HEK293 (cell line): ENCODE data around the gene GPLD1.
"Not testable (repeated sequence)": the region's sequence is repeated elsewhere in the genome, so short reads cannot be mapped to it uniquely, and the experiment has no call there.

ENCODE experiments used
- CTCF ChIA-PET: fragments of 350-600 bp; formaldehyde crosslinking; extraction: SDS; loops from one replicate; lab custom pipeline; 2021; ENCODE audit warnings: antibody characterized with exemption; lab: Yijun Ruan, JAX
- POLR2A ChIA-PET: fragments of 300-600 bp; formaldehyde crosslinking; extraction: SDS; loops from one replicate; lab custom pipeline; 2020; ENCODE audit warnings: antibody characterized with exemption, inconsistent platforms; lab: Yijun Ruan, JAX
- H3K27ac ChIP-seq: fragments of 200-500 bp; sonication (Bioruptor generic); 2 replicates; pipeline ENCODE4 v1.5.1; 2014; ENCODE audit warnings: low read depth, low read length, control low read depth, inconsistent platforms; ENCODE audit errors: extremely low read depth
- H3K36me3 ChIP-seq, 2 experiments: fragments of 200-500 bp in 1 of 2; sonication (Bioruptor generic) in 1 of 2; 1 replicate in 1 of 2; 2 replicates in 1 of 2; pipeline ENCODE4 v1.5.1; 2014 to 2017; ENCODE audit warnings: inconsistent platforms in 2 of 2, low read length in 2 of 2; ENCODE audit not compliant: control insufficient read depth in 2 of 2, insufficient read depth in 1 of 2
- H3K4me1 ChIP-seq: fragments of 200-500 bp; sonication (Bioruptor generic); 2 replicates; pipeline ENCODE4 v1.5.1; 2014; ENCODE audit warnings: mild to moderate bottlenecking, low read length, inconsistent platforms; ENCODE audit not compliant: control insufficient read depth, insufficient read depth
- H3K4me3 ChIP-seq: 2 replicates; pipeline ENCODE4 v1.5.1; 2011; ENCODE audit warnings: low read depth, mild to moderate bottlenecking, control low read depth, low read length, moderate library complexity
- H3K9me3 ChIP-seq: fragments of 200-500 bp; sonication (Bioruptor generic); 2 replicates; pipeline ENCODE4 v1.5.1; 2014; ENCODE audit warnings: low read depth, low read length, inconsistent platforms; ENCODE audit not compliant: control insufficient read depth, insufficient read depth
- BCL11A ChIP-seq: fragments of 450-650 bp; formaldehyde crosslinking; IDR thresholded peaks from 2 replicates; pipeline ENCODE4 v1.5.1; 2016; ENCODE audit warnings: low read depth, missing biosample characterization, missing genetic modification characterization
- INSM2 ChIP-seq: fragments of 450-650 bp; formaldehyde crosslinking; IDR thresholded peaks from 2 replicates; pipeline ENCODE4 v1.5.1; 2016; ENCODE audit warnings: missing biosample characterization, missing genetic modification characterization
- MYNN ChIP-seq: fragments of 450-650 bp; formaldehyde crosslinking; IDR thresholded peaks from 2 replicates; pipeline ENCODE4 v1.5.1; 2016; ENCODE audit warnings: missing biosample characterization, missing genetic modification characterization, borderline replicate concordance
- MZF1 ChIP-seq: fragments of 450-650 bp; formaldehyde crosslinking; IDR thresholded peaks from 2 replicates; pipeline ENCODE4 v1.5.1; 2017; ENCODE audit warnings: missing biosample characterization, missing genetic modification characterization, borderline replicate concordance
- PRDM10 ChIP-seq: fragments of 450-650 bp; formaldehyde crosslinking; IDR thresholded peaks from 2 replicates; pipeline ENCODE4 v1.5.1; 2016; ENCODE audit warnings: missing biosample characterization, missing genetic modification characterization
- ZBTB8A ChIP-seq: fragments of 450-650 bp; formaldehyde crosslinking; IDR thresholded peaks from 2 replicates; pipeline ENCODE4 v1.5.1; 2016; ENCODE audit warnings: missing biosample characterization, missing genetic modification characterization
- ZFP69B ChIP-seq: fragments of 450-650 bp; formaldehyde crosslinking; IDR thresholded peaks from 2 replicates; pipeline ENCODE4 v1.5.1; 2016; ENCODE audit warnings: missing biosample characterization, missing genetic modification characterization
- ZNF175 ChIP-seq: fragments of 450-650 bp; formaldehyde crosslinking; IDR thresholded peaks from 2 replicates; pipeline ENCODE4 v1.5.1; 2016; ENCODE audit warnings: missing biosample characterization, missing genetic modification characterization
- ZNF600 ChIP-seq: fragments of 450-650 bp; formaldehyde crosslinking; IDR thresholded peaks from 2 replicates; pipeline ENCODE4 v1.5.1; 2016; ENCODE audit warnings: missing biosample characterization, missing genetic modification characterization
- ZNF623 ChIP-seq: fragments of 450-650 bp; formaldehyde crosslinking; IDR thresholded peaks from 2 replicates; pipeline ENCODE4 v1.5.1; 2016; ENCODE audit warnings: missing biosample characterization, missing genetic modification characterization
- ZNF629 ChIP-seq: fragments of 450-650 bp; formaldehyde crosslinking; IDR thresholded peaks from 2 replicates; pipeline ENCODE4 v1.5.1; 2017; ENCODE audit warnings: missing biosample characterization, missing genetic modification characterization
- ZNF664 ChIP-seq: fragments of 450-650 bp; formaldehyde crosslinking; IDR thresholded peaks from 2 replicates; pipeline ENCODE4 v1.5.1; 2016; ENCODE audit warnings: missing biosample characterization, missing genetic modification characterization
- ZNF776 ChIP-seq: fragments of 450-650 bp; formaldehyde crosslinking; IDR thresholded peaks from 2 replicates; pipeline ENCODE4 v1.5.0; 2017; ENCODE audit warnings: missing biosample characterization, missing genetic modification characterization, borderline replicate concordance
- TF ChIP-seq, protein P1 (sequence below): fragments of 450-650 bp; formaldehyde crosslinking; conservative IDR thresholded peaks from 2 replicates; pipeline ENCODE4 v1.5.1; 2016; ENCODE audit warnings: low read depth, missing biosample characterization, missing genetic modification characterization

The GPLD1 gene

DNA sequence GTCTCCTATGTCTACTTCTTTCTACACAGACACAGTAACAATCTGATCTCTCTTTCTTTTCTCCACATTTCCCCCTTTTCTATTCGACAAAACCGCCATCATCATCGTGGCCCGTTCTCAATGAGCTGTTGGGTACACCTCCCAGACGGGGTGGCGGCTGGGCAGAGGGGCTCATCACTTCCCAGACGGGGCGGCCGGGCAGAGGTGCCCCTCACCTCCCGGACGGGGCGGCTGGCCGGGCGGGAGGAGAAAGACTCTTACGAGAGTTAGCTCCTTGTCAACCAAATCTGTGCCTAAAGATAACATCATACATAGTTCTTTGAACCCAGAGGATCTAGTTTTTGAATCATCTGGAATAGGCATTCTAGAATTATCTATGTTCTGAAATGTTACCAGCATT is 74.8 kb downstream of the GPLD1 start:
- H3K4me3 ChIP-seq, POLR2A ChIA-PET, H3K4me1 ChIP-seq, H3K27ac ChIP-seq, H3K9me3 ChIP-seq: not testable (repeated sequence)
- H3K36me3 ChIP-seq = peaks cover 86 to 87% of the 10 kb centered on the region in 2 experiments
- CTCF ChIA-PET = interaction anchor here (0.6 to 1.4 kb wide), 3 partner anchors 10 to 131 kb away, joined by 3 to 4 read pairs (median 3); no protein-coding TSS in a partner anchor

DNA sequence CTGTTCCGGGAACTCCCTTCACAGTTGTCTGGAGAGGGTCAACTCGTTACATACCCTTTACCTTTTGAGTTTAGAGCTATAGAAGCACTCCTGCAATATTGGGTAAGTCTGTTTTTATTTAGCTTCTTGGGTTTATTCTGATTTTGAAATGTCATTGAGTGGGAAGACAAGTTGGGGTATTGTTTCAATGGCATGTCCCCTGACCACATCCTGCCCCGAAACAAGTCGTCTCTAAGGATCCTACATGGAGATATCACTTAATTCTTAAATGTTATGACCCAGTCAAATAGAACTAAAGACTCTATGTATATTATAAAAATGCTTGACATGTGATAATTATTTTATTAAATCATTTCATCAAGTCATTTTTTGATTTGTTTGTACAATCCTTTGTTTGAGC is 77.1 kb downstream of the GPLD1 start:
- Histone ChIP-seq H3K27ac (no peak overlapping the region), H3K36me3 (peaks cover 82 to 90% of the 10 kb centered on the region in 2 experiments), H3K9me3 (no peaks in the 10 kb centered on the region), H3K4me1 (no peaks in the 10 kb centered on the region), H3K4me3 (no peak overlapping the region)
- POLR2A ChIA-PET = interaction anchor here (0.7 kb wide), 1 partner anchor 36 kb away, joined by 4 read pairs; no protein-coding TSS in a partner anchor
- no peak for TF ChIP-seq MYNN (tag by site-specific recombination)
- TF ChIP-seq ZNF623 = no peak
- no peak for TF ChIP-seq ZNF600 (tag by site-specific recombination)
- no peak for TF ChIP-seq ZNF664 (tag by site-specific recombination)
- no peak for TF ChIP-seq MZF1 (tag by site-specific recombination)
- TF ChIP-seq INSM2 = no peak
- no peak for TF ChIP-seq ZFP69B (tag by site-specific recombination)
- no peak for TF ChIP-seq ZNF175 (tag by site-specific recombination)
- no peak for TF ChIP-seq PRDM10 (tag by site-specific recombination)
- CTCF ChIA-PET = interaction anchor here (0.7 to 1.3 kb wide), 3 partner anchors 13 to 63 kb away, joined by 3 to 5 read pairs (median 5); no protein-coding TSS in a partner anchor

DNA sequence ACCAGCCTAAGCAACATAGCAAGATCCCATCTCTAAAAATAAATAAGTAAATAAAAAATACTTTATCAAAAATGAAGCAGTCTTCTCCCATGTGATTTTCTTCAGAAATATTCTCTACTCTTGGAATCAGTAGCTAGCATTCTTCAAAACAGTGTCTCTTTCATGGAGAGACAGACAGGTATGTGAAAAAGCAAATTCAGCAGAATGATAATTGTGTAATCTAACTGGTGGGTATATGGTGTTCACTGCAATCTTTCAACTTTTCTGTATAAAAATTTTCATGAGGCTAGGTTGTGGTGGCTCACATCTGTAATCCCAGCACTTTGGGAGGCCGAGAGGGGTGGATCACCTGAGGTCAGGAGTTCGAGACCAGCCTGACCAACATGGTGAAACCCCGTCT is 78.8 kb downstream of the GPLD1 start:
- POLR2A ChIA-PET = no interaction called here
- no peaks in the 10 kb centered on the region for H3K9me3 ChIP-seq

More for the DNA sequence above, 78.8 kb downstream of the GPLD1 start:
- Histone ChIP-seq H3K4me3 (no peak overlapping the region), H3K4me1 (no peaks in the 10 kb centered on the region), H3K27ac (no peak overlapping the region), H3K36me3 (peaks cover 76 to 81% of the 10 kb centered on the region in 2 experiments)
- TF ChIP-seq, protein P1, sequence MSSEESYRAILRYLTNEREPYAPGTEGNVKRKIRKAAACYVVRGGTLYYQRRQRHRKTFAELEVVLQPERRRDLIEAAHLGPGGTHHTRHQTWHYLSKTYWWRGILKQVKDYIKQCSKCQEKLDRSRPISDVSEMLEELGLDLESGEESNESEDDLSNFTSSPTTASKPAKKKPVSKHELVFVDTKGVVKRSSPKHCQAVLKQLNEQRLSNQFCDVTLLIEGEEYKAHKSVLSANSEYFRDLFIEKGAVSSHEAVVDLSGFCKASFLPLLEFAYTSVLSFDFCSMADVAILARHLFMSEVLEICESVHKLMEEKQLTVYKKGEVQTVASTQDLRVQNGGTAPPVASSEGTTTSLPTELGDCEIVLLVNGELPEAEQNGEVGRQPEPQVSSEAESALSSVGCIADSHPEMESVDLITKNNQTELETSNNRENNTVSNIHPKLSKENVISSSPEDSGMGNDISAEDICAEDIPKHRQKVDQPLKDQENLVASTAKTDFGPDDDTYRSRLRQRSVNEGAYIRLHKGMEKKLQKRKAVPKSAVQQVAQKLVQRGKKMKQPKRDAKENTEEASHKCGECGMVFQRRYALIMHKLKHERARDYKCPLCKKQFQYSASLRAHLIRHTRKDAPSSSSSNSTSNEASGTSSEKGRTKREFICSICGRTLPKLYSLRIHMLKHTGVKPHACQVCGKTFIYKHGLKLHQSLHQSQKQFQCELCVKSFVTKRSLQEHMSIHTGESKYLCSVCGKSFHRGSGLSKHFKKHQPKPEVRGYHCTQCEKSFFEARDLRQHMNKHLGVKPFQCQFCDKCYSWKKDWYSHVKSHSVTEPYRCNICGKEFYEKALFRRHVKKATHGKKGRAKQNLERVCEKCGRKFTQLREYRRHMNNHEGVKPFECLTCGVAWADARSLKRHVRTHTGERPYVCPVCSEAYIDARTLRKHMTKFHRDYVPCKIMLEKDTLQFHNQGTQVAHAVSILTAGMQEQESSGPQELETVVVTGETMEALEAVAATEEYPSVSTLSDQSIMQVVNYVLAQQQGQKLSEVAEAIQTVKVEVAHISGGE (tag by site-specific recombination) = no peak
- no peak for TF ChIP-seq ZNF629
- no peak for TF ChIP-seq BCL11A
- no peak for TF ChIP-seq ZNF776 (tag by site-specific recombination)
- TF ChIP-seq PRDM10 (tag by site-specific recombination) = no peak
- TF ChIP-seq ZBTB8A = no peak
- CTCF ChIA-PET = interaction anchor here (0.6 to 2.2 kb wide), 4 partner anchors 14 to 127 kb away, joined by 3 to 12 read pairs (median 3); no protein-coding TSS in a partner anchor
